ENCODE measurements around the gene PTPN7. TPM values are rescaled to one million over a fixed set of nuclear protein-coding genes. Genes with fewer than 3 reads are reported as not detected.
"Not testable (repeated sequence)": the region's sequence is repeated elsewhere in the genome, so short reads cannot be mapped to it uniquely, and the experiment has no call there.

PTPN7 gene
- polyA plus RNA-seq, 4 donors = 1.9 to 8.9 (median 2.8) TPM

- Histone ChIP-seq H3K4me3 (ENCODE audit: low read depth in 1 of 3, low read length in 3 of 3) (no peak overlapping the region), H3K36me3 (ENCODE audit: control insufficient read depth in 3 of 3, insufficient read depth in 2 of 3, low read depth in 1 of 3, low read length in 3 of 3) (no peaks in the 10 kb centered on the region), H3K9me3 (ENCODE audit: control insufficient read depth in 2 of 2, insufficient read depth in 1 of 2, low read depth in 1 of 2, low read length in 1 of 2) (no peaks in the 10 kb centered on the region), H3K27me3 (ENCODE audit: control insufficient read depth in 3 of 3, insufficient read depth in 3 of 3, low read length in 3 of 3) (peaks cover 0 to 2% (median 0%) of the 10 kb centered on the region in 3 donors), H3K27ac (ENCODE audit: low read depth in 1 of 3, low read length in 2 of 3) (no peak overlapping the region), H3K4me1 (ENCODE audit: control insufficient read depth in 3 of 3, insufficient read depth in 2 of 3, low read depth in 1 of 3, low read length in 2 of 3) (no peaks in the 10 kb centered on the region)
- DNase-seq (no peak), FAIRE-seq (no peak)
- WGBS, 3 donors = 39 to 73% (median 69%) methylated on average over 7 of the region's 7 CpGs
Measured at GRCh38 chr1:202173993-202174392, 13.6 kb upstream of the PTPN7 start.

DNA sequence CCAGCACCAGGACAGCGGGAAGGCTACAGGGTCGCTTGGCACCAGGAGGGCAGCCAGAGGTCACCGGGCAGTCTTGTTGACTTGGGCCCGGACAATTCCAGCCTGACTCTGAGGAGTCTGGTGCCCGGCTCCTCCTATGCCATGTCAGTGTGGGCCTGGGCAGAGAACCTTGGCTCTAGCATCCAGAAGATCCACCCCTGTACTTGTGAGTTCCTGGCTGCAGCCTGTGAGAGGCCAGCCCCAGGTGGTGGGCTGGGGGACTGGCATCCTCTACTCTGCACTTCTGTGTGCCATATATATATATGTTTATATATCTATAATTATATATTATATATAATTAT is 11.6 kb upstream of the PTPN7 start:
- Histone ChIP-seq H3K4me3 (ENCODE audit: low read depth in 1 of 3, low read length in 3 of 3) (no peak overlapping the region), H3K27ac (ENCODE audit: low read depth in 1 of 3, low read length in 2 of 3) (no peak overlapping the region), H3K4me1 (ENCODE audit: control insufficient read depth in 3 of 3, insufficient read depth in 2 of 3, low read depth in 1 of 3, low read length in 2 of 3) (peaks cover 0 to 2% (median 0%) of the 10 kb centered on the region in 3 donors), H3K9me3 (ENCODE audit: control insufficient read depth in 2 of 2, insufficient read depth in 1 of 2, low read depth in 1 of 2, low read length in 1 of 2) (no peaks in the 10 kb centered on the region), H3K27me3 (ENCODE audit: control insufficient read depth in 3 of 3, insufficient read depth in 3 of 3, low read length in 3 of 3) (no peaks in the 10 kb centered on the region), H3K36me3 (ENCODE audit: control insufficient read depth in 3 of 3, insufficient read depth in 2 of 3, low read depth in 1 of 3, low read length in 3 of 3) (no peaks in the 10 kb centered on the region)
- 95 to 99% (median 97%) methylated on average over 5 of the region's 5 CpGs for WGBS, 3 donors
- FAIRE-seq (no peak), DNase-seq (no peak)

- Histone ChIP-seq H3K36me3 (ENCODE audit: control insufficient read depth in 3 of 3, insufficient read depth in 2 of 3, low read depth in 1 of 3, low read length in 3 of 3) (no peaks in the 10 kb centered on the region), H3K27me3 (ENCODE audit: control insufficient read depth in 3 of 3, insufficient read depth in 3 of 3, low read length in 3 of 3) (no peaks in the 10 kb centered on the region), H3K4me3 (ENCODE audit: low read depth in 1 of 3, low read length in 3 of 3) (no peak overlapping the region), H3K27ac (ENCODE audit: low read depth in 1 of 3, low read length in 2 of 3) (no peak overlapping the region), H3K4me1 (ENCODE audit: control insufficient read depth in 3 of 3, insufficient read depth in 2 of 3, low read depth in 1 of 3, low read length in 2 of 3) (peaks cover 0 to 2% (median 0%) of the 10 kb centered on the region in 3 donors), H3K9me3 (ENCODE audit: control insufficient read depth in 2 of 2, insufficient read depth in 1 of 2, low read depth in 1 of 2, low read length in 1 of 2) (no peaks in the 10 kb centered on the region)
- no peak for FAIRE-seq
- no peak for DNase-seq
- 87 to 99% (median 93%) methylated on average over 10 to 11 of the region's 11 CpGs for WGBS, 3 donors
Measured at GRCh38 chr1:202171292-202172014, 11.1 kb upstream of the PTPN7 start.

GRCh38 chr1:202170726-202171125 is 10.3 kb upstream of the PTPN7 start:
- no peak for FAIRE-seq

GRCh38 chr1:202168861-202169260 is 8.5 kb upstream of the PTPN7 start:
- no peaks in the 10 kb centered on the region for H3K27me3 ChIP-seq (ENCODE audit: control insufficient read depth in 3 of 3, insufficient read depth in 3 of 3, low read length in 3 of 3)
- H3K36me3 ChIP-seq (ENCODE audit: control insufficient read depth in 3 of 3, insufficient read depth in 2 of 3, low read depth in 1 of 3, low read length in 3 of 3) = no peaks in the 10 kb centered on the region
- FAIRE-seq (no peak), DNase-seq (no peak)
- peaks cover 0 to 2% (median 0%) of the 10 kb centered on the region in 3 donors for H3K4me1 ChIP-seq (ENCODE audit: control insufficient read depth in 3 of 3, insufficient read depth in 2 of 3, low read depth in 1 of 3, low read length in 2 of 3)
- no peak overlapping the region for H3K4me3 ChIP-seq (ENCODE audit: low read depth in 1 of 3, low read length in 3 of 3)
- 93 to 97% (median 94%) methylated on average over 7 of the region's 7 CpGs for WGBS, 3 donors
- no peak overlapping the region for H3K27ac ChIP-seq (ENCODE audit: low read depth in 1 of 3, low read length in 2 of 3)
- no peaks in the 10 kb centered on the region for H3K9me3 ChIP-seq (ENCODE audit: control insufficient read depth in 2 of 2, insufficient read depth in 1 of 2, low read depth in 1 of 2, low read length in 1 of 2)

More at GRCh38 chr1:202170726-202171125, 10.3 kb upstream of the PTPN7 start:
- Histone ChIP-seq H3K27ac (ENCODE audit: low read depth in 1 of 3, low read length in 2 of 3) (no peak overlapping the region), H3K36me3 (ENCODE audit: control insufficient read depth in 3 of 3, insufficient read depth in 2 of 3, low read depth in 1 of 3, low read length in 3 of 3) (no peaks in the 10 kb centered on the region), H3K9me3 (ENCODE audit: control insufficient read depth in 2 of 2, insufficient read depth in 1 of 2, low read depth in 1 of 2, low read length in 1 of 2) (no peaks in the 10 kb centered on the region), H3K4me1 (ENCODE audit: control insufficient read depth in 3 of 3, insufficient read depth in 2 of 3, low read depth in 1 of 3, low read length in 2 of 3) (peaks cover 0 to 2% (median 0%) of the 10 kb centered on the region in 3 donors), H3K27me3 (ENCODE audit: control insufficient read depth in 3 of 3, insufficient read depth in 3 of 3, low read length in 3 of 3) (no peaks in the 10 kb centered on the region), H3K4me3 (ENCODE audit: low read depth in 1 of 3, low read length in 3 of 3) (no peak overlapping the region)
- WGBS, 3 donors = 65 to 80% (median 76%) methylated on average over 6 of the region's 6 CpGs
- DNase-seq = no peak

DNA sequence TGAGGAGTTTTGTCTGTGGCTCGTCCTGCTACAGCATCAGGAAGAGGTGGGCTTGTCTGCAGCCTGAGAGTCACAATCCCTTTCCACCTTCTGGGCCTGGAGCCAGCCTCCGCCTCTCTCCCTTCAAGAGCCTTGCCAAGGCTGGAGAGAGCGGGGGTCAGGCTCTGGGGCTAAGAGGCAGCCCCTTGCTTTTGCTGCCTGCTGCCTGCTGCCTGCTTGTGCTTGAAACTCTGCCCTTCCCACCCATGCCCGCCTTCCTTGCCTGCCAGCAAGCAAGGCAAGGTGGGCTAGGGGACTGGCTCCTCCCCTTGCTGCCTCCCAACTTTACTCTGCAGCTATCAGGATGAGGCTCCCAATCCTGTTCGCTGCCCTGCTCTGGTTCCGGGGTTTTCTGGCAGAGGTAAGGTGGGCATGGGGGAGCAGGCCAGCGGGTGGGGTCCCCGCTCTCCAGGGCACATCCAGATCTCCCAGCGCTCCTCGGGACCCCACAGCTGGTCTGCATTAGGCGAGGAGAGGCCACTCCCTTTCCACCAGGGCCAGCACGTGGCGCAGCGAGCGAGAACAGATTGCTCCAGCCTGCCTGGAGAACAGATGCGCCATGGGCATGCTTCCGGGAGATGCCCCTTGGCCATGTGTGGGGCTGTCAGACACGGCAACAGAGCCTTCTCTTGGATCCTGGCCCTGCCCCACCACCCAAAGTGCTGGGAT is 7.5 kb upstream of the PTPN7 start:
- Histone ChIP-seq H3K4me1 (ENCODE audit: control insufficient read depth in 3 of 3, insufficient read depth in 2 of 3, low read depth in 1 of 3, low read length in 2 of 3) (peaks cover 0 to 6% (median 2%) of the 10 kb centered on the region in 3 donors), H3K4me3 (ENCODE audit: low read depth in 1 of 3, low read length in 3 of 3) (no peak overlapping the region), H3K27ac (ENCODE audit: low read depth in 1 of 3, low read length in 2 of 3) (no peak overlapping the region), H3K36me3 (ENCODE audit: control insufficient read depth in 3 of 3, insufficient read depth in 2 of 3, low read depth in 1 of 3, low read length in 3 of 3) (no peaks in the 10 kb centered on the region), H3K9me3 (ENCODE audit: control insufficient read depth in 2 of 2, insufficient read depth in 1 of 2, low read depth in 1 of 2, low read length in 1 of 2) (no peaks in the 10 kb centered on the region), H3K27me3 (ENCODE audit: control insufficient read depth in 3 of 3, insufficient read depth in 3 of 3, low read length in 3 of 3) (no peaks in the 10 kb centered on the region)
- no peak for FAIRE-seq
- DNase-seq = no peak
- WGBS, 3 donors = 33 to 54% (median 41%) methylated on average over 18 of the region's 18 CpGs

DNA sequence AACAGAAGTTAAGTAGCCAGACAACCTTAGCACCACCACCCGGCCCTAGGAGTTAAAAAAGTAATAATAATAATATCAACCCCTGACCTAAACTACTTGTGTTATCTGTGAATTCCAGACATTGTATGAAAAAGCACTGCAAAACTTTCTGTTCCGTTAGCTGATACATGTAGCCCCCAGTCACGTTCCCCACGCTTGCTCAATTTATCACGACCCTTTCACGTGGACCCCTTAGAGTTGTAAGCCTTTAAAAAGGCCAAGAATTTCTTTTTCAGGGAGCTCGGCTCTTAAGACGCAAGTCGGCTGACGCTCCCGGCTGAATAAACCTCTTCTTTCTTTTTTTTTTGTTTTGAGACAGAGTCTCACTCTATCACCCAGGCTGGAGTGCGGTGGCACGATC is 6.7 kb upstream of the PTPN7 start:
- H3K36me3 ChIP-seq (ENCODE audit: control insufficient read depth in 3 of 3, insufficient read depth in 2 of 3, low read depth in 1 of 3, low read length in 3 of 3); H3K27me3 ChIP-seq (ENCODE audit: control insufficient read depth in 3 of 3, insufficient read depth in 3 of 3, low read length in 3 of 3); FAIRE-seq; H3K4me3 ChIP-seq (ENCODE audit: low read depth in 1 of 3, low read length in 3 of 3); DNase-seq; H3K27ac ChIP-seq (ENCODE audit: low read depth in 1 of 3, low read length in 2 of 3); H3K9me3 ChIP-seq (ENCODE audit: control insufficient read depth in 2 of 2, insufficient read depth in 1 of 2, low read depth in 1 of 2, low read length in 1 of 2): not testable (repeated sequence)
- H3K4me1 ChIP-seq (ENCODE audit: control insufficient read depth in 3 of 3, insufficient read depth in 2 of 3, low read depth in 1 of 3, low read length in 2 of 3) = peaks cover 0 to 12% (median 2%) of the 10 kb centered on the region in 3 donors
- WGBS, 3 donors = 77 to 90% (median 87%) methylated on average over 12 to 13 of the region's 13 CpGs

DNA sequence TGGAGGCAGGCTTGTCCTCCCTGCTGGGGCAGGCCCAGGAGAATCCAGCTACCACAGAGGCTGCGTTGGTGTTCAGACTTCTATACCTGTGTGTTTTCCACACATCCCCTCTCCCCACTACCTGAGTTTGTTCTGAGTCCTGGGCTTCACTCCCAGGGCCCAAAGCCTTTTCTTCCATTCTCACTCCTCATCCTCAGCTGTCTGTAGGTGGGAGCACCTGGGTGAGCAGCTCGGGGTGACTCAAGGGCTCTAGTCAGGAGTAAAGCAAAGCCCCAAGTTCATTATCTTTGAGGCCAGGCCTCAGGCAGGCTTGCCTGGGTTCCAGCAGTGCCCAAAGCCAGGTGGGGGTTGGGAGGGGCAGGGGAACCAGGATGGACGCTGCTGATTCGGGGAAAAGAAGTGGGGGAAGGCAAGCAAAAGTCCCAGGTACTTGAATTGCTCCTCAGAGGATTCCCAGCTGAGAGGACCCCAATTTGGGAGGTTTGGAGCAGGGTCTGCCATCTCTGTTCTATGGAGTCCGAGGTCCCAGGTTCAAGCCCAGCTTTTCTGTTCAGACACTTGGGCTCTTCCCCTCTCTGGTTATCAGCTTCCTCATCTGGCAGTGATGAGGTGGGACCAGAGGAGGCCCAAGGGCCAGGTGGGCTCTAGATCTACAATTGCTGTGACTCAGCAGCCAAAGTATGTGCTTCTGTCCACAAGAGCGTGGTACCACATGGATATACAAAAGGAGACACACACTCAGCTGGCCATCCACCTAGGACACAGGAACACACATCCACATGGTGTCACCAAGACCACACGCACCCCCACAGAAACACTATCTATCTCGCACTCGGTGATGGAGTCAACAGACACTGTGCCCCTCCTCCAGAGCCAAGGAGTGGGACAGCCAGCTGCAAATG is 5.8 kb upstream of the PTPN7 start:
- WGBS, 3 donors = 87 to 93% (median 91%) methylated on average over 9 of the region's 9 CpGs
- H3K27ac ChIP-seq (ENCODE audit: low read depth in 1 of 3, low read length in 2 of 3) = no peak overlapping the region
- no peaks in the 10 kb centered on the region for H3K27me3 ChIP-seq (ENCODE audit: control insufficient read depth in 3 of 3, insufficient read depth in 3 of 3, low read length in 3 of 3)
- peaks cover 0 to 12% (median 2%) of the 10 kb centered on the region in 3 donors for H3K4me1 ChIP-seq (ENCODE audit: control insufficient read depth in 3 of 3, insufficient read depth in 2 of 3, low read depth in 1 of 3, low read length in 2 of 3)
- no peaks in the 10 kb centered on the region for H3K36me3 ChIP-seq (ENCODE audit: control insufficient read depth in 3 of 3, insufficient read depth in 2 of 3, low read depth in 1 of 3, low read length in 3 of 3)
- H3K4me3 ChIP-seq (ENCODE audit: low read depth in 1 of 3, low read length in 3 of 3) = no peak overlapping the region
- DNase-seq (no peak), FAIRE-seq (no peak)
- no peaks in the 10 kb centered on the region for H3K9me3 ChIP-seq (ENCODE audit: control insufficient read depth in 2 of 2, insufficient read depth in 1 of 2, low read depth in 1 of 2, low read length in 1 of 2)

Measured in small intestine (tissue), 7 donors.